Thyroid gland (tissue), 4 donors: Measurements from ENCODE around the gene CCL7.

Experiments used
- POLR2A ChIP-seq, 2 donors: fragments of 450-650 bp; IDR thresholded peaks; one replicate each; pipeline ENCODE4 v1.6.1; 2017; ENCODE audit warnings: antibody characterized with exemption in 2 of 2, mild to moderate bottlenecking in 2 of 2, moderate library complexity in 1 of 2
- TF ChIP-seq, protein P1 (sequence below), 6 experiments: fragments of 200-600 bp in 3 of 6; fragments of 450-650 bp in 3 of 6; sonication (generic) in 3 of 6; IDR thresholded peaks; one replicate each; pipeline ENCODE4 v1.5.1; 2016 to 2019; ENCODE audit warnings: antibody characterized with exemption in 6 of 6, mild to moderate bottlenecking in 2 of 6, inconsistent platforms in 1 of 6, moderate library complexity in 1 of 6

DNA sequence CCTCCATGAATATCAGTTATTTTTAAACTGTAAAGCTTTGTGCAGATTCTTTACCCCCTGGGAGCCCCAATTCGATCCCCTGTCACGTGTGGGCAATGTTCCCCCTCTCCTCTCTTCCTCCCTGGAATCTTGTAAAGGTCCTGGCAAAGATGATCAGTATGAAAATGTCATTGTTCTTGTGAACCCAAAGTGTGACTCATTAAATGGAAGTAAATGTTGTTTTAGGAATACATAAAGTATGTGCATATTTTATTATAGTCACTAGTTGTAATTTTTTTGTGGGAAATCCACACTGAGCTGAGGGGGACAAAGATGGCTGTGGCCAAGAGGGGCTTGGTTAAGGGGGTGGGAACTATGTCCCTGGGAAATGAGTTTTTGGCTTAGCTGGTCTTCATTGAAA lies 17.9 kb downstream of the CCL7 start:
- TF ChIP-seq, protein P1, sequence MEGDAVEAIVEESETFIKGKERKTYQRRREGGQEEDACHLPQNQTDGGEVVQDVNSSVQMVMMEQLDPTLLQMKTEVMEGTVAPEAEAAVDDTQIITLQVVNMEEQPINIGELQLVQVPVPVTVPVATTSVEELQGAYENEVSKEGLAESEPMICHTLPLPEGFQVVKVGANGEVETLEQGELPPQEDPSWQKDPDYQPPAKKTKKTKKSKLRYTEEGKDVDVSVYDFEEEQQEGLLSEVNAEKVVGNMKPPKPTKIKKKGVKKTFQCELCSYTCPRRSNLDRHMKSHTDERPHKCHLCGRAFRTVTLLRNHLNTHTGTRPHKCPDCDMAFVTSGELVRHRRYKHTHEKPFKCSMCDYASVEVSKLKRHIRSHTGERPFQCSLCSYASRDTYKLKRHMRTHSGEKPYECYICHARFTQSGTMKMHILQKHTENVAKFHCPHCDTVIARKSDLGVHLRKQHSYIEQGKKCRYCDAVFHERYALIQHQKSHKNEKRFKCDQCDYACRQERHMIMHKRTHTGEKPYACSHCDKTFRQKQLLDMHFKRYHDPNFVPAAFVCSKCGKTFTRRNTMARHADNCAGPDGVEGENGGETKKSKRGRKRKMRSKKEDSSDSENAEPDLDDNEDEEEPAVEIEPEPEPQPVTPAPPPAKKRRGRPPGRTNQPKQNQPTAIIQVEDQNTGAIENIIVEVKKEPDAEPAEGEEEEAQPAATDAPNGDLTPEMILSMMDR (IDR thresholded peaks at IDR 0.05), result no peak
- TF ChIP-seq POLR2A (IDR thresholded peaks at IDR 0.05), result no peak
